Measurements from ENCODE around the gene TAF4. TPM values are rescaled to one million over a fixed set of nuclear protein-coding genes. Genes with fewer than 3 reads are reported as not detected.

Gene TAF4
- total RNA-seq, 1 donor from 2014 or later, result 17.6 TPM

- Histone ChIP-seq H3K27ac (no peak overlapping the region), H3K36me3 (no peaks in the 10 kb centered on the region), H3K4me3 (no peak overlapping the region), H3K4me1 (no peaks in the 10 kb centered on the region), H3K9me3 (no peaks in the 10 kb centered on the region), H3K27me3 (ENCODE audit: low read depth) (peaks cover 16% of the 10 kb centered on the region)
- intact Hi-C loops (cut with DNase I), result no loop called here
- no peak for TF ChIP-seq CTCF (IDR thresholded peaks at IDR 0.05)
- ATAC-seq (no peak), DNase-seq (no peak)
Observed at GRCh38 chr20:61957961-61958715, 107.5 kb downstream of the TAF4 start.

GRCh38 chr20:61956396-61957342, 109.0 kb downstream of the TAF4 start:
- H3K27ac ChIP-seq, result no peak overlapping the region
- no peaks in the 10 kb centered on the region for H3K4me1 ChIP-seq
- H3K27me3 ChIP-seq (ENCODE audit: low read depth), result peaks cover 25% of the 10 kb centered on the region
- H3K9me3 ChIP-seq, result no peaks in the 10 kb centered on the region
- DNase-seq (no peak), ATAC-seq (no peak)
- no peak for TF ChIP-seq CTCF (IDR thresholded peaks at IDR 0.05)
- no peaks in the 10 kb centered on the region for H3K36me3 ChIP-seq
- no peak overlapping the region for H3K4me3 ChIP-seq
- intact Hi-C loops (cut with DNase I), result no loop called here

GRCh38 chr20:61955668-61956395, 109.8 kb downstream of the TAF4 start:
- H3K27me3 ChIP-seq (ENCODE audit: low read depth), result peaks cover 28% of the 10 kb centered on the region
- DNase-seq (no peak), ATAC-seq (no peak)
- no peaks in the 10 kb centered on the region for H3K36me3 ChIP-seq
- H3K27ac ChIP-seq, result no peak overlapping the region
- no peak for TF ChIP-seq CTCF (IDR thresholded peaks at IDR 0.05)
- no peaks in the 10 kb centered on the region for H3K4me1 ChIP-seq
- no peak overlapping the region for H3K4me3 ChIP-seq
- H3K9me3 ChIP-seq, result no peaks in the 10 kb centered on the region
- intact Hi-C loops (cut with DNase I), result no loop called here

- TF ChIP-seq CTCF (IDR thresholded peaks at IDR 0.05), result no peak
- intact Hi-C loops (cut with DNase I), result no loop called here
- no peaks in the 10 kb centered on the region for H3K9me3 ChIP-seq
- H3K4me3 ChIP-seq, result no peak overlapping the region
- ATAC-seq (no peak), DNase-seq (peak; percentile 39)
- H3K4me1 ChIP-seq, result no peaks in the 10 kb centered on the region
- H3K36me3 ChIP-seq, result no peaks in the 10 kb centered on the region
- H3K27ac ChIP-seq, result no peak overlapping the region
- peaks cover 28% of the 10 kb centered on the region for H3K27me3 ChIP-seq (ENCODE audit: low read depth)
Observed at GRCh38 chr20:61954276-61955021, 111.2 kb downstream of the TAF4 start.

Measured in lower lobe of right lung (tissue), 2 donors.